HepG2 (cell line): Measurements from ENCODE around the gene THSD4. TPM values are rescaled to one million over a fixed set of nuclear protein-coding genes. Genes with fewer than 3 reads are reported as not detected.

Source experiments
- ATAC-seq: fragments of 200-7000 bp; cut with Tn5 transposase; 3 replicates; pipeline ENCODE4 v1.9.1; 2020; ENCODE audit warnings: mild to moderate bottlenecking, moderate library complexity
- BruUV-seq: library from RNA; stranded (reverse); fragments of 400-500 nt; replicated peaks from 2 replicates; lab custom pipeline; 2021; lab: Mats Ljungman, UMichigan
- CTCF ChIA-PET: fragments of 300-600 bp; formaldehyde crosslinking; extraction: SDS; loops from one replicate; lab custom pipeline; 2021; ENCODE audit warnings: low total read pairs, inconsistent platforms, low intra/inter-chr PET ratio; lab: Yijun Ruan, JAX
- POLR2A ChIA-PET: fragments of 350-600 bp; sonication (Branson Sonifier 250); formaldehyde crosslinking; loops from one replicate; lab custom pipeline; 2020; ENCODE audit warnings: antibody characterized with exemption, inconsistent platforms; lab: Yijun Ruan, JAX
- DNase-seq: peaks from one replicate; pipeline ENCODE4 v3.0.0-alpha.2; 2015; ENCODE audit warnings: low spot score
- FAIRE-seq: peaks from 3 replicates; lab custom pipeline; 2011; peaks lifted over from hg19 to GRCh38; lab: Jason Lieb, UNC
- H2AFZ ChIP-seq: one replicate; pipeline ENCODE4 v1.6.1; 2011; ENCODE audit warnings: low read length, inconsistent platforms
- H3K27ac ChIP-seq: fragments of 300-600 bp; 3 replicates; pipeline ENCODE4 v1.8.0; 2011; ENCODE audit warnings: mixed run types, mild to moderate bottlenecking, mixed read lengths, low read length, inconsistent platforms; ENCODE audit not compliant: insufficient read depth; ENCODE audit errors: extremely low read length
- H3K27me3 ChIP-seq, 2 experiments: fragments of 200-600 bp in 1 of 2; 2 replicates in 1 of 2; 3 replicates in 1 of 2; pipeline versions ENCODE4 v1.6.0 to v1.8.0; 2011; ENCODE audit warnings: low read length in 2 of 2, mild to moderate bottlenecking in 2 of 2, moderate library complexity in 2 of 2, inconsistent platforms in 1 of 2; ENCODE audit not compliant: insufficient read depth in 2 of 2, control insufficient read depth in 1 of 2
- H3K36me3 ChIP-seq, 2 experiments: fragments of 200-600 bp in 1 of 2; replicated peaks in 1 of 2; 2 replicates in 1 of 2; 3 replicates in 1 of 2; pipeline versions ENCODE4 v1.5.1 to v1.8.0; 2011; ENCODE audit warnings: low read length in 2 of 2, inconsistent platforms in 1 of 2; ENCODE audit not compliant: insufficient read depth in 2 of 2, control insufficient read depth in 1 of 2
- H3K4me1 ChIP-seq: 2 replicates; pipeline ENCODE4 v1.5.1; 2012; ENCODE audit warnings: low read length, inconsistent platforms; ENCODE audit not compliant: insufficient read depth
- H3K4me2 ChIP-seq: 2 replicates; pipeline ENCODE4 v1.6.0; 2011; ENCODE audit warnings: low read depth, low read length, inconsistent platforms
- H3K4me3 ChIP-seq, 3 experiments: fragments of 200-600 bp in 1 of 3; sonication (generic), shearing (Covaris generic) in 1 of 3; replicated peaks in 1 of 3; 2 replicates each; pipeline ENCODE4 v1.5.1; 2011 to 2016; ENCODE audit warnings: low read length in 3 of 3, inconsistent platforms in 2 of 3, low read depth in 2 of 3, mild to moderate bottlenecking in 2 of 3, control low read depth in 1 of 3, mixed read lengths in 1 of 3; ENCODE audit not compliant: insufficient read depth in 1 of 3
- H3K79me2 ChIP-seq: one replicate; pipeline ENCODE4 v1.6.1; 2011; ENCODE audit warnings: low read length, inconsistent platforms; ENCODE audit not compliant: insufficient read depth
- H3K9ac ChIP-seq: 2 replicates; pipeline ENCODE4 v1.6.0; 2011; ENCODE audit warnings: mild to moderate bottlenecking, low read depth, low read length, inconsistent platforms; ENCODE audit not compliant: insufficient read depth
- H3K9me3 ChIP-seq: 2 replicates; pipeline ENCODE4 v1.5.1; 2012; ENCODE audit warnings: mild to moderate bottlenecking, low read length
- H4K20me1 ChIP-seq: 2 replicates; pipeline ENCODE4 v1.6.0; 2011; ENCODE audit warnings: inconsistent platforms, mild to moderate bottlenecking, low read length, moderate library complexity; ENCODE audit not compliant: insufficient read depth
- ADNP ChIP-seq: sonication (generic); formaldehyde crosslinking; IDR thresholded peaks from 2 replicates; pipeline ENCODE4 v1.4.0; 2020; ENCODE audit warnings: missing genetic modification reagents
- BCLAF1 ChIP-seq: fragments of 450-650 bp; IDR thresholded peaks from 2 replicates; pipeline ENCODE4 v1.6.1; 2017; ENCODE audit warnings: mild to moderate bottlenecking
- CC2D1A ChIP-seq: sonication (generic); formaldehyde crosslinking; IDR thresholded peaks from 2 replicates; pipeline ENCODE4 v1.8.1; 2023; ENCODE audit warnings: mild to moderate bottlenecking, missing genetic modification reagents
- HDAC6 ChIP-seq: fragments of 200-600 bp; sonication (generic); IDR thresholded peaks from 2 replicates; pipeline ENCODE4 v1.7.0; 2017; ENCODE audit warnings: mild to moderate bottlenecking, antibody characterized with exemption, low read length, low read depth
- HES4 ChIP-seq: sonication (generic); formaldehyde crosslinking; IDR thresholded peaks from 2 replicates; pipeline ENCODE4 v1.9.0; 2021; ENCODE audit warnings: mild to moderate bottlenecking, missing genetic modification reagents, borderline replicate concordance
- KMT2A ChIP-seq: sonication (generic); formaldehyde crosslinking; IDR thresholded peaks from 2 replicates; pipeline ENCODE4 v1.4.0; 2020; ENCODE audit warnings: missing genetic modification reagents
- PTBP1 ChIP-seq: fragments of 200-400 bp; formaldehyde crosslinking; IDR thresholded peaks from 2 replicates; pipeline ENCODE4 v1.6.1; 2018; ENCODE audit warnings: low read length, low read depth; ENCODE audit not compliant: poor library complexity, severe bottlenecking
- RBM39 ChIP-seq: fragments of 200-400 bp; formaldehyde crosslinking; IDR thresholded peaks from one replicate; pipeline ENCODE4 v1.6.1; 2018; ENCODE audit warnings: antibody characterized with exemption, mild to moderate bottlenecking, low read depth, low read length; ENCODE audit not compliant: poor library complexity, severe bottlenecking
- SALL1 ChIP-seq: sonication (generic); formaldehyde crosslinking; IDR thresholded peaks from 2 replicates; pipeline ENCODE4 v1.8.0; 2022; ENCODE audit warnings: mild to moderate bottlenecking, missing genetic modification reagents
- SMAD3 ChIP-seq: sonication (generic); formaldehyde crosslinking; IDR thresholded peaks from 2 replicates; pipeline ENCODE4 v1.4.0; 2020; ENCODE audit warnings: missing genetic modification reagents
- TOPORS ChIP-seq: sonication (generic); formaldehyde crosslinking; IDR thresholded peaks from 2 replicates; pipeline ENCODE4 v1.8.0; 2023; ENCODE audit warnings: mild to moderate bottlenecking, missing genetic modification reagents
- ZBTB42 ChIP-seq: sonication (generic); formaldehyde crosslinking; IDR thresholded peaks from 2 replicates; pipeline ENCODE4 v1.5.0; 2020; ENCODE audit warnings: mild to moderate bottlenecking, missing genetic modification reagents
- ZMAT3 ChIP-seq: sonication (generic); formaldehyde crosslinking; conservative IDR thresholded peaks from 2 replicates; pipeline ENCODE4 v1.7.0; 2021; ENCODE audit warnings: missing genetic modification reagents
- ZNF20 ChIP-seq: sonication (generic); formaldehyde crosslinking; IDR thresholded peaks from 2 replicates; pipeline ENCODE4 v1.4.0; 2020; ENCODE audit warnings: mild to moderate bottlenecking, moderate library complexity, missing genetic modification reagents
- ZNF430 ChIP-seq: sonication (generic); formaldehyde crosslinking; IDR thresholded peaks from 2 replicates; pipeline ENCODE4 v1.9.0; 2021; ENCODE audit warnings: mild to moderate bottlenecking, missing genetic modification reagents
- ZNF484 ChIP-seq: sonication (generic); formaldehyde crosslinking; IDR thresholded peaks from 2 replicates; pipeline ENCODE4 v1.5.1; 2020; ENCODE audit warnings: mild to moderate bottlenecking, low read depth, missing genetic modification reagents, borderline replicate concordance
- ZNF496 ChIP-seq: sonication (generic); formaldehyde crosslinking; IDR thresholded peaks from 2 replicates; pipeline ENCODE4 v1.8.1; 2023; ENCODE audit warnings: mild to moderate bottlenecking, moderate library complexity, missing genetic modification reagents; ENCODE audit not compliant: insufficient replicate concordance
- ZNF549 ChIP-seq: sonication (generic); formaldehyde crosslinking; IDR thresholded peaks from 2 replicates; pipeline ENCODE4 v1.5.0; 2020; ENCODE audit warnings: missing genetic modification reagents
- ZNF616 ChIP-seq: sonication (generic); formaldehyde crosslinking; IDR thresholded peaks from 2 replicates; pipeline ENCODE4 v1.5.0; 2020; ENCODE audit warnings: low read depth, mild to moderate bottlenecking, missing genetic modification reagents
- WGBS: methylation state at CpG from one replicate; pipeline ENCODE4 v1.1.6; 2017; ENCODE audit warnings: low lambda C conversion rate; 5-methylcytosine and 5-hydroxymethylcytosine counted together
- in situ Hi-C: cut with HindIII; loops from 2 replicates; pipeline ENCODE4 v1.10.0; 2017; ENCODE audit warnings: low pct_unique_long_range_greater_than_20kb; ENCODE audit not compliant: extremely low pct_ligation_motif_present
- intact Hi-C: fragments of 100-400 bp; cut with micrococcal nuclease; formaldehyde crosslinking; loops from one replicate; pipeline ENCODE4 v1.10.0; 2022; ENCODE audit not compliant: unreplicated experiment
- polyA plus RNA-seq, 8 experiments: library from polyadenylated mRNA; depleted of rRNA in 3 of 8; stranded (reverse) in 7 of 8; unstranded in 1 of 8; fragments of >200 nt; fragmentation: Illumina TruSeq in 4 of 8; extraction: Trizol in 4 of 8; gene quantifications; 2 replicates each; pipeline versions ENCODE4 v1.2.1 to v1.2.3, GENCODE V29; 2011 to 2016; ENCODE audit warnings: low read depth in 4 of 8, missing spikeins in 1 of 8, mixed read lengths in 1 of 8; ENCODE audit not compliant: insufficient read depth in 1 of 8
- total RNA-seq, 5 experiments: library from RNA; depleted of rRNA; stranded (reverse); fragments of >200 nt; fragmentation: Illumina TruSeq; extraction: Trizol; gene quantifications; 2 replicates each; pipeline ENCODE4 v1.2.3, GENCODE V29; 2016; ENCODE audit warnings: low read depth in 1 of 5
- TF ChIP-seq, protein P1 (sequence below): sonication (generic); formaldehyde crosslinking; IDR thresholded peaks from 2 replicates; pipeline ENCODE4 v1.4.0; 2020; ENCODE audit warnings: low read depth, mild to moderate bottlenecking, missing genetic modification reagents

The THSD4 gene
- total and polyA plus RNA-seq, 2 of the 13 experiments (the other 11 are each of a cell fraction or from before 2014, with no cell fraction given), result 0.07 to 0.21 TPM

- Histone ChIP-seq H3K79me2 (no peaks in the 10 kb centered on the region), H3K9ac (no peak overlapping the region), H3K9me3 (no peaks in the 10 kb centered on the region), H3K36me3 (no peaks in the 10 kb centered on the region), H3K4me2 (no peak overlapping the region), H3K27me3 (peaks cover 0 to 7% of the 10 kb centered on the region in 2 experiments; a peak in 3 of 5 replicates), H3K4me1 (peaks cover 47% of the 10 kb centered on the region), H3K27ac (no peak overlapping the region), H2AFZ (no peak overlapping the region), H3K4me3 (no peak overlapping the region), H4K20me1 (no peaks in the 10 kb centered on the region)
- ATAC-seq, result no peak
- FAIRE-seq, result no peak
- intact Hi-C loops, result no loop called here
- no TSS peak for BruUV-seq
- 66% methylated on average over 4 of the region's 4 CpGs for WGBS
- no peak for TF ChIP-seq ZNF549 (CRISPR knock-in tag)
- TF ChIP-seq HDAC6, result no peak
- TF ChIP-seq, protein P1, sequence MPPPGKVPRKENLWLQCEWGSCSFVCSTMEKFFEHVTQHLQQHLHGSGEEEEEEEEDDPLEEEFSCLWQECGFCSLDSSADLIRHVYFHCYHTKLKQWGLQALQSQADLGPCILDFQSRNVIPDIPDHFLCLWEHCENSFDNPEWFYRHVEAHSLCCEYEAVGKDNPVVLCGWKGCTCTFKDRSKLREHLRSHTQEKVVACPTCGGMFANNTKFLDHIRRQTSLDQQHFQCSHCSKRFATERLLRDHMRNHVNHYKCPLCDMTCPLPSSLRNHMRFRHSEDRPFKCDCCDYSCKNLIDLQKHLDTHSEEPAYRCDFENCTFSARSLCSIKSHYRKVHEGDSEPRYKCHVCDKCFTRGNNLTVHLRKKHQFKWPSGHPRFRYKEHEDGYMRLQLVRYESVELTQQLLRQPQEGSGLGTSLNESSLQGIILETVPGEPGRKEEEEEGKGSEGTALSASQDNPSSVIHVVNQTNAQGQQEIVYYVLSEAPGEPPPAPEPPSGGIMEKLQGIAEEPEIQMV, result no peak
- no peak for TF ChIP-seq ADNP
- no peak for TF ChIP-seq ZNF496 (CRISPR knock-in tag)
- no peak for TF ChIP-seq ZMAT3 (CRISPR knock-in tag)
- no peak for TF ChIP-seq ZNF484 (CRISPR knock-in tag)
- no peak for TF ChIP-seq CC2D1A (CRISPR knock-in tag)
- TF ChIP-seq ZNF430 (CRISPR knock-in tag), result no peak
- TF ChIP-seq HES4 (CRISPR knock-in tag), result no peak
- no peak for TF ChIP-seq TOPORS
- no peak for TF ChIP-seq SMAD3 (CRISPR knock-in tag)
- TF ChIP-seq PTBP1, result no peak
- TF ChIP-seq ZNF20 (CRISPR knock-in tag), result no peak
- no peak for TF ChIP-seq ZBTB42 (CRISPR knock-in tag)
- TF ChIP-seq RBM39, result no peak
- no peak for TF ChIP-seq KMT2A (CRISPR knock-in tag)
- no peak for TF ChIP-seq BCLAF1
- TF ChIP-seq SALL1 (CRISPR knock-in tag), result no peak
- no peak for TF ChIP-seq ZNF616 (CRISPR knock-in tag)
- in situ Hi-C loops, result no loop called here
- no peak for DNase-seq
- ChIA-PET CTCF (interaction anchor here (1.6 kb wide), 1 partner anchor 350 kb away, joined by 3 read pairs; no protein-coding TSS in a partner anchor), POLR2A (no interaction called here)
These were observed 335.9 kb downstream of the THSD4 start for GRCh38 chr15:71451130-71451529.
